K562 (cell line): ENCODE data around the gene CPSF2. TPM values are rescaled to one million over a fixed set of nuclear protein-coding genes. Genes with fewer than 3 reads are reported as not detected.

Experiments
- polyA plus RNA-seq, 8 experiments: library from polyadenylated mRNA; depleted of rRNA in 4 of 8; stranded (reverse) in 5 of 8; unstranded in 3 of 8; fragments of >200 nt; fragmentation: Nextera tagmentation in 2 of 8; fragmentation: Illumina TruSeq in 1 of 8; extraction: Ambion mirVana in 2 of 8; extraction: Trizol in 1 of 8; gene quantifications; 2 replicates each; pipeline versions ENCODE4 v1.2.1 to v1.2.3, GENCODE V29; 2011 to 2014; ENCODE audit warnings: inconsistent platforms in 1 of 8, missing spikeins in 1 of 8
- total RNA-seq, 7 experiments: library from RNA; depleted of rRNA in 6 of 7; stranded (reverse); fragments of >200 nt in 6 of 7; fragmentation: Illumina TruSeq in 2 of 7; extraction: Trizol in 2 of 7; gene quantifications; 2 replicates each; pipeline versions ENCODE4 v1.2.1 to v1.2.3, GENCODE V29; 2011 to 2021; ENCODE audit warnings: low replicate concordance in 1 of 7
- TF ChIP-seq, protein P1 (sequence below), 2 experiments: fragments of 450-650 bp in 1 of 2; sonication (generic) in 1 of 2; formaldehyde crosslinking in 1 of 2; IDR thresholded peaks; 2 replicates each; pipeline versions ENCODE4 v1.7.1 to v1.9.0; 2016 to 2022; ENCODE audit warnings: inconsistent platforms in 1 of 2, mild to moderate bottlenecking in 1 of 2, missing genetic modification reagents in 1 of 2

The CPSF2 gene
- total and polyA plus RNA-seq, 9 of the 15 experiments (the other 6 are each of a cell fraction or from before 2014, with no cell fraction given), result 20.8 to 71.3 (median 49.0) TPM

DNA sequence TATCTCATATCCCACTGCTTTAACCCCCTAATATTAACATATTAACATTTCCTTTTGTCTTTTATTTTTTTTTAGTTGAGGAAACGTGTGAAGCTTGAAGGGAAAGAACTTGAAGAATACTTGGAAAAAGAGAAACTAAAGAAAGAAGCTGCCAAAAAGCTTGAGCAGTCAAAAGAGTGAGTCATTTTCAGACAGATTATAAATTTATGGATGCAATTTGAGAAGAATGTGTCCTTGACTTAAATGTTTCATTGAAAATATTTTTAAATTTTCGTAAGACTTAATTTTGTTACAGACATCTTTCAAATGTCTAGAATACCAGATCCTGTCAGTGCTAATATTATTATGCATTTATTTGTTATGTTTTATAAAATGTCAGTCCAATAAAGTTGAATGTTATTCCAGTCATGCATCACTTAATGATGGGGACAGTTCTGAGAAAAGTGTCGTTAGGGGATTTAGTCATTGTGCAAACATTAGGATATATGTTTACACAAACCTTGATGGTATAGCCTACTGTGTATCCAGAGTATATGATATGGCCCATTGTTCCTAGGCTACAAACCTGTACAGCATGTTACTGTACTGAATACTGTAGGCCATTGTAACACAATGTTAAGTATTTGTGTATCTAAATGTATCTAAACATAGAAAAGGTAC, 32.6 kb downstream of the CPSF2 start (continued):
- TF ChIP-seq, protein P1, sequence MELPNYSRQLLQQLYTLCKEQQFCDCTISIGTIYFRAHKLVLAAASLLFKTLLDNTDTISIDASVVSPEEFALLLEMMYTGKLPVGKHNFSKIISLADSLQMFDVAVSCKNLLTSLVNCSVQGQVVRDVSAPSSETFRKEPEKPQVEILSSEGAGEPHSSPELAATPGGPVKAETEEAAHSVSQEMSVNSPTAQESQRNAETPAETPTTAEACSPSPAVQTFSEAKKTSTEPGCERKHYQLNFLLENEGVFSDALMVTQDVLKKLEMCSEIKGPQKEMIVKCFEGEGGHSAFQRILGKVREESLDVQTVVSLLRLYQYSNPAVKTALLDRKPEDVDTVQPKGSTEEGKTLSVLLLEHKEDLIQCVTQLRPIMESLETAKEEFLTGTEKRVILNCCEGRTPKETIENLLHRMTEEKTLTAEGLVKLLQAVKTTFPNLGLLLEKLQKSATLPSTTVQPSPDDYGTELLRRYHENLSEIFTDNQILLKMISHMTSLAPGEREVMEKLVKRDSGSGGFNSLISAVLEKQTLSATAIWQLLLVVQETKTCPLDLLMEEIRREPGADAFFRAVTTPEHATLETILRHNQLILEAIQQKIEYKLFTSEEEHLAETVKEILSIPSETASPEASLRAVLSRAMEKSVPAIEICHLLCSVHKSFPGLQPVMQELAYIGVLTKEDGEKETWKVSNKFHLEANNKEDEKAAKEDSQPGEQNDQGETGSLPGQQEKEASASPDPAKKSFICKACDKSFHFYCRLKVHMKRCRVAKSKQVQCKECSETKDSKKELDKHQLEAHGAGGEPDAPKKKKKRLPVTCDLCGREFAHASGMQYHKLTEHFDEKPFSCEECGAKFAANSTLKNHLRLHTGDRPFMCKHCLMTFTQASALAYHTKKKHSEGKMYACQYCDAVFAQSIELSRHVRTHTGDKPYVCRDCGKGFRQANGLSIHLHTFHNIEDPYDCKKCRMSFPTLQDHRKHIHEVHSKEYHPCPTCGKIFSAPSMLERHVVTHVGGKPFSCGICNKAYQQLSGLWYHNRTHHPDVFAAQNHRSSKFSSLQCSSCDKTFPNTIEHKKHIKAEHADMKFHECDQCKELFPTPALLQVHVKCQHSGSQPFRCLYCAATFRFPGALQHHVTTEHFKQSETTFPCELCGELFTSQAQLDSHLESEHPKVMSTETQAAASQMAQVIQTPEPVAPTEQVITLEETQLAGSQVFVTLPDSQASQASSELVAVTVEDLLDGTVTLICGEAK (IDR thresholded peaks at IDR 0.05), result peak; percentile 47; the same call in 1 of the 2 replicates
- TF ChIP-seq, protein P1 (CRISPR knock-in tag; IDR thresholded peaks at IDR 0.05), result no peak
